WTC11 (cell line): ENCODE data around the gene ATP8B4.

Source experiments
- AFF4 ChIP-seq: sonication (generic); formaldehyde crosslinking; IDR thresholded peaks from 2 replicates; pipeline ENCODE4 v1.8.1; 2023; ENCODE audit warnings: mild to moderate bottlenecking, missing genetic modification reagents, borderline replicate concordance
- CBFB ChIP-seq: sonication (generic); formaldehyde crosslinking; IDR thresholded peaks from 2 replicates; pipeline ENCODE4 v1.8.1; 2022; ENCODE audit warnings: mild to moderate bottlenecking, low read depth, missing genetic modification reagents
- CREB1 ChIP-seq: sonication (generic); formaldehyde crosslinking; IDR thresholded peaks from 2 replicates; pipeline ENCODE4 v1.8.0; 2023; ENCODE audit warnings: mild to moderate bottlenecking, missing genetic modification reagents
- RELA ChIP-seq: sonication (generic); formaldehyde crosslinking; IDR thresholded peaks from 2 replicates; pipeline ENCODE4 v1.8.1; 2022; ENCODE audit warnings: missing genetic modification reagents, mild to moderate bottlenecking, borderline replicate concordance
- TEAD1 ChIP-seq: sonication (generic); formaldehyde crosslinking; IDR thresholded peaks from 2 replicates; pipeline ENCODE4 v1.8.0; 2022; ENCODE audit warnings: mild to moderate bottlenecking, missing genetic modification reagents
- TF ChIP-seq, protein P1 (sequence below): sonication (generic); formaldehyde crosslinking; IDR thresholded peaks from 2 replicates; pipeline ENCODE4 v1.8.0; 2022; ENCODE audit warnings: mild to moderate bottlenecking, missing genetic modification reagents
- TF ChIP-seq, protein P2 (sequence below): fragments of 200-600 bp; IDR thresholded peaks from 2 replicates; pipeline ENCODE4 v1.8.0; 2022; ENCODE audit warnings: antibody characterized with exemption

DNA sequence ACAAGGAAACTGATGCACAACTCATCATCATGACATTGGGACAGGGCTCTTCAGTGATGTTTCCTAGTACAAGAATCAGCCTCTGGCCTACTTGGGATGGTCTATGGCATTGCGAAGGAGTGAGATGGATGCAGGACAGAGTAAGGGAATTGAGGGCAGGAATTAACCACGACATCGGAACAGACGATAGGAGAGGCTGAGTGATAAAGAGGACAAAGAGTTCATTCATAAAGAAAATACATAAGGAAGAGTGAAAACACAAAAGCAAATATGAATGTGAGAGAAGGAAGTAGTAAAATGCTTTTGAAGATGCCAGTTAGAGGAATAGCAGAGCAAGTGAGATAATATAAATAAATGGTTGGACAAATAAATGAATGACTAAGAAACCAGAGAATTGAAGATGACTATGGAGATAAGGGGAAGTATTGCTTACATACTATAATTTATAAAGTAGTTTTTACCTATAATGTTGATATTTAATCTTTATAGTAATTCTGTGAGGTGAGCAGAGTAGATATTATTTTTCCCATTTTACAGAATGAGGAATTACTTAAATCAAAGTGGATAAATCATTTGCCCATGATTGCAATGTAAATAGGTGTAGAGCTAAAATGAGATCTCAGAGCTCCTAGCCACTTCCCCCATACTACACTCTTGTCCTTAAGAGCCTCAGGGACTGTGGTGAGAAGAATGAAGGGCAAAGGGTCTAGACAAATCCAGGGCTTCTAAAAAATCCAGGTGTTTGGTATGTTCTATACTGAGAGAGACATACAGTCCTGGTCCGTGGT lies 294.9 kb downstream of the ATP8B4 start:
- TF ChIP-seq RELA (CRISPR knock-in tag) (no peak), TEAD1 (no peak), AFF4 (CRISPR knock-in tag) (no peak), CBFB (CRISPR knock-in tag) (no peak), CREB1 (CRISPR knock-in tag) (no peak)
- TF ChIP-seq, protein P1, sequence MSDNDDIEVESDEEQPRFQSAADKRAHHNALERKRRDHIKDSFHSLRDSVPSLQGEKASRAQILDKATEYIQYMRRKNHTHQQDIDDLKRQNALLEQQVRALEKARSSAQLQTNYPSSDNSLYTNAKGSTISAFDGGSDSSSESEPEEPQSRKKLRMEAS (CRISPR knock-in tag): no peak
- TF ChIP-seq, protein P2, sequence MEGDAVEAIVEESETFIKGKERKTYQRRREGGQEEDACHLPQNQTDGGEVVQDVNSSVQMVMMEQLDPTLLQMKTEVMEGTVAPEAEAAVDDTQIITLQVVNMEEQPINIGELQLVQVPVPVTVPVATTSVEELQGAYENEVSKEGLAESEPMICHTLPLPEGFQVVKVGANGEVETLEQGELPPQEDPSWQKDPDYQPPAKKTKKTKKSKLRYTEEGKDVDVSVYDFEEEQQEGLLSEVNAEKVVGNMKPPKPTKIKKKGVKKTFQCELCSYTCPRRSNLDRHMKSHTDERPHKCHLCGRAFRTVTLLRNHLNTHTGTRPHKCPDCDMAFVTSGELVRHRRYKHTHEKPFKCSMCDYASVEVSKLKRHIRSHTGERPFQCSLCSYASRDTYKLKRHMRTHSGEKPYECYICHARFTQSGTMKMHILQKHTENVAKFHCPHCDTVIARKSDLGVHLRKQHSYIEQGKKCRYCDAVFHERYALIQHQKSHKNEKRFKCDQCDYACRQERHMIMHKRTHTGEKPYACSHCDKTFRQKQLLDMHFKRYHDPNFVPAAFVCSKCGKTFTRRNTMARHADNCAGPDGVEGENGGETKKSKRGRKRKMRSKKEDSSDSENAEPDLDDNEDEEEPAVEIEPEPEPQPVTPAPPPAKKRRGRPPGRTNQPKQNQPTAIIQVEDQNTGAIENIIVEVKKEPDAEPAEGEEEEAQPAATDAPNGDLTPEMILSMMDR: no peak
